LoVo (cell line): ENCODE results near the gene CCDC188.

Experiments used
- DNase-seq: peaks from one replicate; pipeline ENCODE4 v3.0.0-alpha.2; 2016; ENCODE audit warnings: low spot score

The CCDC188 gene

GRCh38 chr22:20184501-20185165 is 33.8 kb upstream of the CCDC188 start:
- DNase-seq = no peak

- DNase-seq = no peak
Measured at GRCh38 chr22:20183823-20184222, 33.0 kb upstream of the CCDC188 start.

- no peak for DNase-seq
Measured at GRCh38 chr22:20183101-20183500, 32.2 kb upstream of the CCDC188 start.

- DNase-seq = no peak
Measured at GRCh38 chr22:20182365-20182764, 31.5 kb upstream of the CCDC188 start.

GRCh38 chr22:20181884-20182236 is 31.0 kb upstream of the CCDC188 start:
- DNase-seq = no peak

GRCh38 chr22:20181194-20181883 is 30.5 kb upstream of the CCDC188 start:
- DNase-seq = no peak

- DNase-seq = no peak
Measured at GRCh38 chr22:20180640-20181039, 29.8 kb upstream of the CCDC188 start.

GRCh38 chr22:20180245-20180630 is 29.4 kb upstream of the CCDC188 start:
- no peak for DNase-seq

- no peak for DNase-seq
Measured at GRCh38 chr22:20179455-20180244, 28.8 kb upstream of the CCDC188 start.

- no peak for DNase-seq
Measured at GRCh38 chr22:20178915-20179227, 28.0 kb upstream of the CCDC188 start.

GRCh38 chr22:20178075-20178914 is 27.4 kb upstream of the CCDC188 start:
- no peak for DNase-seq

- no peak for DNase-seq
Measured at GRCh38 chr22:20177217-20177911, 26.5 kb upstream of the CCDC188 start.

GRCh38 chr22:20176421-20177085 is 25.7 kb upstream of the CCDC188 start:
- no peak for DNase-seq

GRCh38 chr22:20175597-20175900 is 24.7 kb upstream of the CCDC188 start:
- no peak for DNase-seq

- no peak for DNase-seq
Measured at GRCh38 chr22:20174785-20175596, 24.1 kb upstream of the CCDC188 start.

GRCh38 chr22:20173772-20174171 is 22.9 kb upstream of the CCDC188 start:
- DNase-seq = no peak

- DNase-seq = no peak
Measured at GRCh38 chr22:20173246-20173645, 22.4 kb upstream of the CCDC188 start.

GRCh38 chr22:20172141-20172613 is 21.3 kb upstream of the CCDC188 start:
- no peak for DNase-seq

- no peak for DNase-seq
Measured at GRCh38 chr22:20171288-20172140, 20.7 kb upstream of the CCDC188 start.
